ENCODE results near the gene ANO3.
"Not testable (repeated sequence)": the region's sequence is repeated elsewhere in the genome, so short reads cannot be mapped to it uniquely, and the experiment has no call there.

Gene ANO3

DNA sequence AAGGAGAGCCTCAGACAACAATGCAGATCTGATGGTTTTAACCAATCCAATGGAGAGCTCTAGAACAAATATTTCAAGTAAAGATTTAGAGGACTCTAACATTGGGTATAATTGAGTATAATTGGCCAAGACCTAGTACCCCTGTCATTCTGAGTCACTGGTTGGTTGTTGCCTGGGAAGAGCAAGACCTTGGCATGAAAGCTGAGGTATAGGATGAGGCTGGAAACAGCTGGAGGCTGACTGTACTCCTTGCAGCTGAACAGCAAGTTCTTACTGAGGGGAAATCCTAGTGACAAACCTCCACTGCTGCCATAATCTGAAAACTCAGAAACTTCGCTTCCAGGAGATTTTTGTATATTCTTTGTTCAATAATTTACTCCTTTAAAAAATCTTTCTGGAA is 294.4 kb downstream of the ANO3 start:
- H3K27ac ChIP-seq (ENCODE audit: low read depth, low read length), result no peak overlapping the region
- H3K4me1 ChIP-seq (ENCODE audit: control insufficient read depth in 5 of 5, insufficient read depth in 5 of 5, low read length in 5 of 5), result no peaks in the 10 kb centered on the region
- H3K9ac ChIP-seq (ENCODE audit: low read length in 5 of 5), result no peak overlapping the region
- H3K9me3 ChIP-seq (ENCODE audit: control insufficient read depth in 5 of 5, low read length in 5 of 5), result no peaks in the 10 kb centered on the region
- no peaks in the 10 kb centered on the region for H3K27me3 ChIP-seq (ENCODE audit: control insufficient read depth in 5 of 5, insufficient read depth in 4 of 5, low read length in 5 of 5)
- H3K4me3 ChIP-seq (ENCODE audit: low read depth in 1 of 5, low read length in 5 of 5), result no peak overlapping the region
- H3K36me3 ChIP-seq (ENCODE audit: control insufficient read depth in 5 of 5, insufficient read depth in 5 of 5, low read length in 5 of 5), result peaks cover 0 to 4% (median 0%) of the 10 kb centered on the region in 5 donors

- Histone ChIP-seq H3K9me3 (ENCODE audit: control insufficient read depth in 5 of 5, low read length in 5 of 5) (no peaks in the 10 kb centered on the region), H3K27me3 (ENCODE audit: control insufficient read depth in 5 of 5, insufficient read depth in 4 of 5, low read length in 5 of 5) (no peaks in the 10 kb centered on the region), H3K4me1 (ENCODE audit: control insufficient read depth in 5 of 5, insufficient read depth in 5 of 5, low read length in 5 of 5) (no peaks in the 10 kb centered on the region), H3K36me3 (ENCODE audit: control insufficient read depth in 5 of 5, insufficient read depth in 5 of 5, low read length in 5 of 5) (peaks cover 0 to 14% (median 3%) of the 10 kb centered on the region in 5 donors), H3K27ac (ENCODE audit: low read depth, low read length) (no peak overlapping the region), H3K4me3 (ENCODE audit: low read depth in 1 of 5, low read length in 5 of 5) (no peak overlapping the region), H3K9ac (ENCODE audit: low read length in 5 of 5) (no peak overlapping the region)
Measured at GRCh38 chr11:26632691-26633159, 300.8 kb downstream of the ANO3 start.

DNA sequence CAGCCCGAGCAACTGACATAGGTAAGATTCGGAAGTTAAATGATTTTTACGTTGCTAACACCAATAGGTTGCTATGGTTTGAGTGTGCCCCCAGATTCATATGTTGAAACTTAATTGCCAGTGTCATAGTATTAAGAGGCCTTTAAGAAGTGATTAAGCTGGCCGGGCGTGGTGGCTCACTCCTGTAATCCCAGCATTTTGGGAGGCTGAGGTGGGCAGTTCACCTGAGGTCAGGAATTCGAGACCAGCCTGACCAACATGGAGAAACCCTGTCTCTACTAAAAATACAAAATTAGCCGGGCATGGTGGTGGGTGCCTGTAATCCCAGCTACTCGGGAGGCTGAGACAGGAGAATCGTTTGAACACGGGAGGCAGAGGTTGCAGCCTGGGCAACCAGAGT is 311.4 kb downstream of the ANO3 start:
- H3K4me1 ChIP-seq (ENCODE audit: control insufficient read depth in 5 of 5, insufficient read depth in 5 of 5, low read length in 5 of 5); H3K9me3 ChIP-seq (ENCODE audit: control insufficient read depth in 5 of 5, low read length in 5 of 5); H3K9ac ChIP-seq (ENCODE audit: low read length in 5 of 5); H3K27ac ChIP-seq (ENCODE audit: low read depth, low read length); H3K4me3 ChIP-seq (ENCODE audit: low read depth in 1 of 5, low read length in 5 of 5); H3K27me3 ChIP-seq (ENCODE audit: control insufficient read depth in 5 of 5, insufficient read depth in 4 of 5, low read length in 5 of 5): not testable (repeated sequence)
- peaks cover 0 to 11% (median 0%) of the 10 kb centered on the region in 5 donors for H3K36me3 ChIP-seq (ENCODE audit: control insufficient read depth in 5 of 5, insufficient read depth in 5 of 5, low read length in 5 of 5)

DNA sequence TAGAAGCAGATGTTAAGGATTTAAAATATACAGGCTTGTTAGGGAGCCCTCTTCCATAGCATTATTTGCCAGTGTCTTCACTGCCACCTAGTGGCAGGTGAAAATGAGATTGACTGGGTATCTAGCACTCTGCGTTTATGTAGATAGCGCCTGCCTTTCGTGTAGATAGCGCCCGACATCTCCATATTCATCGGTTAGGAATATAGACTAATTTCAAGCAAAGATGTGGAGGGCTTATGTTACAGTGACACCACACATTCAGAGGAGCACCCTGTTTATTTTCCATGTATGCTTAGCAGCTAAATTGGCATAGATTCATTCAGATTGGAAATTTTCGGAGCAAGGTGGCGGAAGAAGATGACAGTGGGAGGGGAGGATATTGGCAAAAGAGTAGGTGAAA is 318.0 kb downstream of the ANO3 start:
- Histone ChIP-seq H3K27ac (ENCODE audit: low read depth, low read length) (no peak overlapping the region), H3K27me3 (ENCODE audit: control insufficient read depth in 5 of 5, insufficient read depth in 4 of 5, low read length in 5 of 5) (no peaks in the 10 kb centered on the region), H3K4me3 (ENCODE audit: low read depth in 1 of 5, low read length in 5 of 5) (peak overlapping the region in 1 of 5 donors; percentile 32), H3K36me3 (ENCODE audit: control insufficient read depth in 5 of 5, insufficient read depth in 5 of 5, low read length in 5 of 5) (no peaks in the 10 kb centered on the region), H3K4me1 (ENCODE audit: control insufficient read depth in 5 of 5, insufficient read depth in 5 of 5, low read length in 5 of 5) (peaks cover 0 to 3% (median 0%) of the 10 kb centered on the region in 5 donors), H3K9me3 (ENCODE audit: control insufficient read depth in 5 of 5, low read length in 5 of 5) (no peaks in the 10 kb centered on the region), H3K9ac (ENCODE audit: low read length in 5 of 5) (no peak overlapping the region)

- Histone ChIP-seq H3K9ac (ENCODE audit: low read length in 5 of 5) (no peak overlapping the region), H3K9me3 (ENCODE audit: control insufficient read depth in 5 of 5, low read length in 5 of 5) (no peaks in the 10 kb centered on the region), H3K4me3 (ENCODE audit: low read depth in 1 of 5, low read length in 5 of 5) (no peak overlapping the region)
Measured at GRCh38 chr11:26651916-26652315, 320.0 kb downstream of the ANO3 start.

GRCh38 chr11:26655287-26655686 is 323.4 kb downstream of the ANO3 start:
- Histone ChIP-seq H3K27ac (ENCODE audit: low read depth, low read length) (no peak overlapping the region), H3K9ac (ENCODE audit: low read length in 5 of 5) (no peak overlapping the region), H3K27me3 (ENCODE audit: control insufficient read depth in 5 of 5, insufficient read depth in 4 of 5, low read length in 5 of 5) (no peaks in the 10 kb centered on the region), H3K36me3 (ENCODE audit: control insufficient read depth in 5 of 5, insufficient read depth in 5 of 5, low read length in 5 of 5) (peaks cover 0 to 5% (median 0%) of the 10 kb centered on the region in 5 donors), H3K9me3 (ENCODE audit: control insufficient read depth in 5 of 5, low read length in 5 of 5) (no peaks in the 10 kb centered on the region), H3K4me3 (ENCODE audit: low read depth in 1 of 5, low read length in 5 of 5) (no peak overlapping the region), H3K4me1 (ENCODE audit: control insufficient read depth in 5 of 5, insufficient read depth in 5 of 5, low read length in 5 of 5) (no peaks in the 10 kb centered on the region)

More at GRCh38 chr11:26651916-26652315, 320.0 kb downstream of the ANO3 start:
- Histone ChIP-seq H3K27ac (ENCODE audit: low read depth, low read length) (no peak overlapping the region), H3K36me3 (ENCODE audit: control insufficient read depth in 5 of 5, insufficient read depth in 5 of 5, low read length in 5 of 5) (peaks cover 0 to 5% (median 0%) of the 10 kb centered on the region in 5 donors), H3K27me3 (ENCODE audit: control insufficient read depth in 5 of 5, insufficient read depth in 4 of 5, low read length in 5 of 5) (no peaks in the 10 kb centered on the region), H3K4me1 (ENCODE audit: control insufficient read depth in 5 of 5, insufficient read depth in 5 of 5, low read length in 5 of 5) (peaks cover 0 to 3% (median 0%) of the 10 kb centered on the region in 5 donors)

DNA sequence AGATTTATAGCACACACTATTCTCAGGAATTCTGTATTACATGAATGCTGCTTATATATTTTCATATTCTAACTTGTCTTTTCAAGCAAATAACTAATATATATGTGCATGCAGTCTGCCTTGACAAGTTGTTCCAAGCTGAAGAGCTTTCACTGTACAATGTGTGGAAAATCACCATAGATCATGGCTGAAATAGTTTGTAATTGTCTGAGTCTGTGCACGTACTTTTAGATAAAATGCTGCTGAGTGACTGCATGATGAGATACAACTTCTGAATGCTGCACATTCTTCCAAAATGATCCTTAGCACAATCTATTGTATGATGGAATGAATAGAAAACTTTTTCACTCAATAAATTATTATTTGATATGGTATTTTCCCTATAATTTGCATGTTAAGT is 331.0 kb downstream of the ANO3 start:
- Histone ChIP-seq H3K4me3 (ENCODE audit: low read depth in 1 of 5, low read length in 5 of 5) (no peak overlapping the region), H3K36me3 (ENCODE audit: control insufficient read depth in 5 of 5, insufficient read depth in 5 of 5, low read length in 5 of 5) (peaks cover 0 to 4% (median 0%) of the 10 kb centered on the region in 5 donors), H3K27ac (ENCODE audit: low read depth, low read length) (no peak overlapping the region), H3K4me1 (ENCODE audit: control insufficient read depth in 5 of 5, insufficient read depth in 5 of 5, low read length in 5 of 5) (no peaks in the 10 kb centered on the region), H3K9ac (ENCODE audit: low read length in 5 of 5) (no peak overlapping the region), H3K9me3 (ENCODE audit: control insufficient read depth in 5 of 5, low read length in 5 of 5) (no peaks in the 10 kb centered on the region), H3K27me3 (ENCODE audit: control insufficient read depth in 5 of 5, insufficient read depth in 4 of 5, low read length in 5 of 5) (no peaks in the 10 kb centered on the region)

GRCh38 chr11:26665036-26665435 is 333.1 kb downstream of the ANO3 start:
- no peaks in the 10 kb centered on the region for H3K4me1 ChIP-seq (ENCODE audit: control insufficient read depth in 5 of 5, insufficient read depth in 5 of 5, low read length in 5 of 5)
- H3K27ac ChIP-seq (ENCODE audit: low read depth, low read length), result no peak overlapping the region
- no peak overlapping the region for H3K9ac ChIP-seq (ENCODE audit: low read length in 5 of 5)
- no peaks in the 10 kb centered on the region for H3K27me3 ChIP-seq (ENCODE audit: control insufficient read depth in 5 of 5, insufficient read depth in 4 of 5, low read length in 5 of 5)
- no peak overlapping the region for H3K4me3 ChIP-seq (ENCODE audit: low read depth in 1 of 5, low read length in 5 of 5)
- H3K9me3 ChIP-seq (ENCODE audit: control insufficient read depth in 5 of 5, low read length in 5 of 5), result no peaks in the 10 kb centered on the region
- H3K36me3 ChIP-seq (ENCODE audit: control insufficient read depth in 5 of 5, insufficient read depth in 5 of 5, low read length in 5 of 5), result peaks cover 0 to 4% (median 0%) of the 10 kb centered on the region in 5 donors

DNA sequence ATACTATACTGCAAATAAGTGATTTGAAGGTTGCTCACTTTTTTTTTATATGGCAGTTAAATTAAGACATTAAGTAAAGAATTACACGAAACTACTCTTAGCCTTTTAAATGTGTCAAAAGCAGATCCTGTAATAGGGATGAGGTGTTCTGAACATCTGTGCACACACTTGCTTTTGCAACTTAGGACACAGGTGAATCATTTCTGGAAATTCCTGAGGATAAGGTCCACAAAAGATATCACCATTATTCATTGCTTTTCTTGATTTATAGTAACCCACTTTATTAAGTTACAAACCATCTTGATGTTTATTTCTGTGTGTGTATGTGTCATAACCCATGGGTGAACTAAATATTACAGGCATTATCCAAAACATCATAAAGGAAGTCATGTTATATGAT is 334.0 kb downstream of the ANO3 start:
- Histone ChIP-seq H3K4me3 (ENCODE audit: low read depth in 1 of 5, low read length in 5 of 5) (no peak overlapping the region), H3K4me1 (ENCODE audit: control insufficient read depth in 5 of 5, insufficient read depth in 5 of 5, low read length in 5 of 5) (no peaks in the 10 kb centered on the region), H3K9ac (ENCODE audit: low read length in 5 of 5) (no peak overlapping the region), H3K27ac (ENCODE audit: low read depth, low read length) (no peak overlapping the region), H3K9me3 (ENCODE audit: control insufficient read depth in 5 of 5, low read length in 5 of 5) (no peaks in the 10 kb centered on the region), H3K27me3 (ENCODE audit: control insufficient read depth in 5 of 5, insufficient read depth in 4 of 5, low read length in 5 of 5) (no peaks in the 10 kb centered on the region), H3K36me3 (ENCODE audit: control insufficient read depth in 5 of 5, insufficient read depth in 5 of 5, low read length in 5 of 5) (no peaks in the 10 kb centered on the region)

DNA sequence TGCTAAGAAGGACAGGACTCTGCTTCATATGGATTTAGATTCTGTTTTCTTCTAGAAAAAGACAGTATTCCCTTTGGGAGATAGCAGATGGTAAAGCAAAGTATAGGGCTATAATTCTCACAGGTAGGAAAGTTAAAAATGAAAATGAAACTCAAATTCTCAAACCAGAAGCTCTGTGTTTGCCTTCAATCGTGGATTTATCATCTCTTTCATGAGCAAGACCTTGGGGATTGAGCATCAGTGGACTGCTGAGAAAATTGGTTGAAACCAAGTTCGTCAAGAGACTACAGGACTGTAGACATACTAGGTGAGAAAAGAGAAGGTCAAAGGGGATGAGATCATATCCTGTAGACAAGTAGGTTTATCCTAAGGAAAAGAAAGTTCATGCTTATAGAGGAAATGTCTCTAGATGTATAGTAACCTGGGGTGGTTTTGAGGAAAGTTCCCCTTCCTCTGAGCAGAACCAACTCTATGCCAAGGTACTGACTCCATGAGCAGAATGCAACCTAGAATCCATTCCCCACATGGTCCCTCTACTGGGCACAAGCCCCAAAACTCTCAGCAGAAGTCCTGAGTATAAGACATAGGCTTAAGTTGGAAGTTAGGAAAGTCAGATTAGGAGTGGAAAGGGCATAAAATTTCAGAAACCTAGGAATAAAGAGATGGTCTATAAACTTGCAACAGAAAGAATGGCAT is 343.5 kb downstream of the ANO3 start:
- Histone ChIP-seq H3K27ac (ENCODE audit: low read depth, low read length) (no peak overlapping the region), H3K9me3 (ENCODE audit: control insufficient read depth in 5 of 5, low read length in 5 of 5) (no peaks in the 10 kb centered on the region), H3K4me1 (ENCODE audit: control insufficient read depth in 5 of 5, insufficient read depth in 5 of 5, low read length in 5 of 5) (no peaks in the 10 kb centered on the region), H3K4me3 (ENCODE audit: low read depth in 1 of 5, low read length in 5 of 5) (no peak overlapping the region), H3K9ac (ENCODE audit: low read length in 5 of 5) (no peak overlapping the region), H3K36me3 (ENCODE audit: control insufficient read depth in 5 of 5, insufficient read depth in 5 of 5, low read length in 5 of 5) (no peaks in the 10 kb centered on the region), H3K27me3 (ENCODE audit: control insufficient read depth in 5 of 5, insufficient read depth in 4 of 5, low read length in 5 of 5) (no peaks in the 10 kb centered on the region)
